Measurements from ENCODE around the gene PFKFB3.
A peak's percentile ranks its signal among the peaks of the same experiment; 100 is the strongest.

PFKFB3 gene

GRCh38 chr10:6202684-6203330, at the start of gene PFKFB3 (continued):
- peak; percentile 86 for TF ChIP-seq ZNF2 (tag by site-specific recombination; IDR thresholded peaks at IDR 0.05)
- peak; percentile 95 for TF ChIP-seq KLF8 (tag by site-specific recombination; IDR thresholded peaks at IDR 0.05)
- no peak; the same call in 1 of the 2 replicates for TF ChIP-seq ZSCAN5A (tag by site-specific recombination; IDR thresholded peaks at IDR 0.05)
- TF ChIP-seq ZEB2 (tag by site-specific recombination; IDR thresholded peaks at IDR 0.05): peak; percentile 85
- TF ChIP-seq ZNF585B (tag by site-specific recombination; IDR thresholded peaks at IDR 0.05): no peak
- TF ChIP-seq CTCF (tag by site-specific recombination; IDR thresholded peaks at IDR 0.05): peak; percentile 95
- TF ChIP-seq SP7 (tag by site-specific recombination; IDR thresholded peaks at IDR 0.05): peak; percentile 86
- no peak for TF ChIP-seq ZNF280D (tag by site-specific recombination; IDR thresholded peaks at IDR 0.05)
- no peak for TF ChIP-seq ZNF510 (tag by site-specific recombination; IDR thresholded peaks at IDR 0.05; ENCODE audit: insufficient replicate concordance)
- peak; percentile 68 for TF ChIP-seq SP2 (tag by site-specific recombination; IDR thresholded peaks at IDR 0.05)
- TF ChIP-seq ZNF776 (tag by site-specific recombination; IDR thresholded peaks at IDR 0.05; ENCODE audit: borderline replicate concordance): no peak
- no peak for TF ChIP-seq ZNF621 (tag by site-specific recombination; IDR thresholded peaks at IDR 0.05)
- TF ChIP-seq KLF9 (tag by site-specific recombination; IDR thresholded peaks at IDR 0.05; ENCODE audit: low read depth): peak; percentile 85
- no peak for TF ChIP-seq MEIS1 (CRISPR knock-in tag; IDR thresholded peaks at IDR 0.05; ENCODE audit: borderline replicate concordance)
- TF ChIP-seq ZNF473 (tag by site-specific recombination; IDR thresholded peaks at IDR 0.05): no peak
- peak; percentile 96 for TF ChIP-seq PATZ1 (tag by site-specific recombination; IDR thresholded peaks at IDR 0.05)
- TF ChIP-seq ZNF394 (tag by site-specific recombination; IDR thresholded peaks at IDR 0.05; ENCODE audit: borderline replicate concordance): peak; percentile 76; the same call in 1 of the 2 replicates
- no peak for TF ChIP-seq ZNF23 (tag by site-specific recombination; IDR thresholded peaks at IDR 0.05; ENCODE audit: borderline replicate concordance)
- TF ChIP-seq ZSCAN4 (tag by site-specific recombination; IDR thresholded peaks at IDR 0.05): peak; percentile 41; the same call in 1 of the 2 replicates
- peak; percentile 55 for TF ChIP-seq ZBTB20 (tag by site-specific recombination; IDR thresholded peaks at IDR 0.05)
- TF ChIP-seq ZNF239 (tag by site-specific recombination; IDR thresholded peaks at IDR 0.05): no peak
- no peak for TF ChIP-seq ZNF302 (tag by site-specific recombination; IDR thresholded peaks at IDR 0.05; ENCODE audit: low read depth)
- TF ChIP-seq ZBTB8A (tag by site-specific recombination; IDR thresholded peaks at IDR 0.05): peak; percentile 83
- no peak; the same call in 1 of the 2 replicates for TF ChIP-seq ZNF843 (tag by site-specific recombination; IDR thresholded peaks at IDR 0.05)
- TF ChIP-seq ZNF398 (tag by site-specific recombination; IDR thresholded peaks at IDR 0.05): peak; percentile 49
- peak; percentile 23; the same call in 1 of the 2 replicates for TF ChIP-seq ZBTB21 (tag by site-specific recombination; IDR thresholded peaks at IDR 0.05)
- TF ChIP-seq ZNF670 (tag by site-specific recombination; IDR thresholded peaks at IDR 0.05; ENCODE audit: low read depth): no peak
- peak; percentile 73; the same call in 1 of the 2 replicates for TF ChIP-seq ZNF324 (tag by site-specific recombination; IDR thresholded peaks at IDR 0.05)
- TF ChIP-seq ZNF423 (tag by site-specific recombination; IDR thresholded peaks at IDR 0.05): 0 out of 2 replicates have a peak, but pooled peaks have one; percentile 9
